Liver (tissue), 9 donors: ENCODE data around the gene REEP3. TPM values are rescaled to one million over a fixed set of nuclear protein-coding genes. Genes with fewer than 3 reads are reported as not detected.

ENCODE experiments used
- DNase-seq: peaks from one replicate; pipeline ENCODE4 v3.0.0-alpha.2; 2017; ENCODE audit warnings: low spot score
- H3K27ac ChIP-seq, 2 donors: one replicate each; pipeline ENCODE4 v1.7.0; 2013; ENCODE audit warnings: inconsistent platforms in 2 of 2, low read length in 2 of 2, control low read depth in 1 of 2, low read depth in 1 of 2, mild to moderate bottlenecking in 1 of 2
- H3K27me3 ChIP-seq, 4 donors: one replicate each; pipeline versions ENCODE4 v1.6.1 to v1.7.0; 2013; ENCODE audit warnings: low read length in 3 of 4, inconsistent platforms in 1 of 4, mild to moderate bottlenecking in 1 of 4, moderate library complexity in 1 of 4; ENCODE audit not compliant: control insufficient read depth in 4 of 4, insufficient read depth in 4 of 4
- H3K36me3 ChIP-seq, 4 donors: one replicate each; pipeline versions ENCODE4 v1.6.1 to v1.7.0; 2013; ENCODE audit warnings: low read length in 3 of 4, mild to moderate bottlenecking in 3 of 4, low read depth in 1 of 4, moderate library complexity in 1 of 4; ENCODE audit not compliant: control insufficient read depth in 4 of 4, insufficient read depth in 3 of 4
- H3K4me1 ChIP-seq, 4 donors: one replicate each; pipeline versions ENCODE4 v1.6.1 to v1.7.0; 2013; ENCODE audit warnings: low read length in 3 of 4, mild to moderate bottlenecking in 3 of 4, moderate library complexity in 1 of 4; ENCODE audit not compliant: control insufficient read depth in 4 of 4, insufficient read depth in 4 of 4
- H3K4me3 ChIP-seq, 3 donors: one replicate each; pipeline versions ENCODE4 v1.6.1 to v1.7.0; 2013; ENCODE audit warnings: low read length in 3 of 3, control low read depth in 1 of 3, low read depth in 1 of 3, mild to moderate bottlenecking in 1 of 3
- H3K9ac ChIP-seq, 2 donors: one replicate each; pipeline ENCODE4 v1.7.0; 2013; ENCODE audit warnings: low read length in 2 of 2, mild to moderate bottlenecking in 2 of 2, moderate library complexity in 2 of 2, control low read depth in 1 of 2, low read depth in 1 of 2
- H3K9me3 ChIP-seq, 4 donors: one replicate each; pipeline versions ENCODE4 v1.6.1 to v1.7.0; 2013; ENCODE audit warnings: low read length in 3 of 4; ENCODE audit not compliant: control insufficient read depth in 4 of 4
- ATF3 ChIP-seq: IDR thresholded peaks from 2 replicates; pipeline ENCODE4 v1.6.1; 2016; ENCODE audit warnings: antibody characterized with exemption
- CTCF ChIP-seq: fragments of 150-350 bp; IDR thresholded peaks from 2 replicates; pipeline ENCODE4 v1.5.1; 2017; ENCODE audit warnings: improper control_type of control experiment, low read depth, low read length; ENCODE audit not compliant: missing input control
- EGR1 ChIP-seq, 2 donors: IDR thresholded peaks; 2 replicates each; pipeline ENCODE4 v1.6.1; 2016 to 2018; ENCODE audit warnings: antibody characterized with exemption in 2 of 2, low read depth in 2 of 2
- FOXA1 ChIP-seq: IDR thresholded peaks from 2 replicates; pipeline ENCODE4 v1.6.1; 2016; ENCODE audit warnings: antibody characterized with exemption
- FOXA2 ChIP-seq: IDR thresholded peaks from 2 replicates; pipeline ENCODE4 v1.6.1; 2016; ENCODE audit warnings: antibody characterized with exemption
- GABPA ChIP-seq, 2 donors: IDR thresholded peaks in 1 of 2; conservative IDR thresholded peaks in 1 of 2; 2 replicates each; pipeline ENCODE4 v1.6.1; 2016; ENCODE audit warnings: antibody characterized with exemption in 2 of 2, mild to moderate bottlenecking in 1 of 2, moderate library complexity in 1 of 2
- HNF4A ChIP-seq, 2 donors: conservative IDR thresholded peaks; 2 replicates each; pipeline ENCODE4 v1.6.1; 2016; ENCODE audit warnings: antibody characterized with exemption in 2 of 2, mild to moderate bottlenecking in 2 of 2
- HNF4G ChIP-seq: IDR thresholded peaks from 2 replicates; pipeline ENCODE4 v1.6.1; 2016; ENCODE audit warnings: antibody characterized with exemption
- MAX ChIP-seq: IDR thresholded peaks from 2 replicates; pipeline ENCODE4 v1.6.1; 2016; ENCODE audit warnings: antibody characterized with exemption
- NR2F2 ChIP-seq: IDR thresholded peaks from 2 replicates; pipeline ENCODE4 v1.6.1; 2016; ENCODE audit warnings: antibody characterized with exemption
- RAD21 ChIP-seq, 2 donors: IDR thresholded peaks; 2 replicates each; pipeline ENCODE4 v1.6.1; 2016; ENCODE audit warnings: antibody characterized with exemption in 2 of 2, mild to moderate bottlenecking in 2 of 2
- REST ChIP-seq: IDR thresholded peaks from 2 replicates; pipeline ENCODE4 v1.6.1; 2016; ENCODE audit warnings: antibody characterized with exemption, mild to moderate bottlenecking
- RXRA ChIP-seq, 2 donors: IDR thresholded peaks; 2 replicates each; pipeline ENCODE4 v1.6.1; 2017 to 2018; ENCODE audit warnings: antibody characterized with exemption in 2 of 2, mild to moderate bottlenecking in 1 of 2
- TAF1 ChIP-seq: conservative IDR thresholded peaks from 2 replicates; pipeline ENCODE4 v1.6.1; 2016; ENCODE audit warnings: antibody characterized with exemption, mild to moderate bottlenecking
- YY1 ChIP-seq: IDR thresholded peaks from 2 replicates; pipeline ENCODE4 v1.6.1; 2016; ENCODE audit warnings: antibody characterized with exemption, mild to moderate bottlenecking
- ZBTB33 ChIP-seq: IDR thresholded peaks from 2 replicates; pipeline ENCODE4 v1.6.1; 2016; ENCODE audit warnings: antibody characterized with exemption
- WGBS: extraction: QIAGEN DNeasy Blood & Tissue Kit; methylation state at CpG from one replicate; pipeline ENCODE4 v1.1.7; 2013; 5-methylcytosine and 5-hydroxymethylcytosine counted together
- polyA plus RNA-seq, 2 donors: library from polyadenylated mRNA; stranded (reverse) in 1 of 2; unstranded in 1 of 2; fragments of 200-250 nt in 1 of 2; fragments of >200 nt in 1 of 2; fragmentation: Nextera tagmentation in 1 of 2; extraction: Ambion mirVana in 1 of 2; gene quantifications; one replicate each; pipeline versions ENCODE4 v1.2.1 to v1.2.3, GENCODE V29; 2013 to 2015
- total RNA-seq, 2 donors: library from RNA; depleted of rRNA; stranded (reverse); fragments of >200 nt; gene quantifications; one replicate each; pipeline ENCODE4 v1.2.3, GENCODE V29; 2014
- donor health status: healthy.
- donor health status: healthy.
- donor health status: healthy.
- donor health status: healthy.
- donor health status: healthy.

Gene REEP3
- total and polyA plus RNA-seq, 4 donors = 7.9 to 26.9 (median 18.2) TPM

- no peak for TF ChIP-seq ATF3
- TF ChIP-seq RAD21 (IDR thresholded peaks at IDR 0.05) = no peak
- TF ChIP-seq FOXA2 = no peak
- no peak for TF ChIP-seq HNF4A (conservative IDR thresholded peaks at IDR 0.05)
- TF ChIP-seq CTCF = no peak
- TF ChIP-seq MAX = no peak
- no peak for TF ChIP-seq FOXA1
- TF ChIP-seq RXRA (IDR thresholded peaks at IDR 0.05) = no peak
- TF ChIP-seq TAF1 = no peak
- TF ChIP-seq GABPA (IDR thresholded peaks at IDR 0.05 in 1 of 2, conservative IDR thresholded peaks at IDR 0.05 in 1 of 2) = no peak
- no peak for TF ChIP-seq HNF4G
- H3K9me3 ChIP-seq = no peaks in the 10 kb centered on the region
- H3K4me1 ChIP-seq = peaks cover 0 to 8% (median under 1%) of the 10 kb centered on the region in 4 donors
- DNase-seq = no peak
- no peak overlapping the region for H3K4me3 ChIP-seq
- H3K27me3 ChIP-seq = no peaks in the 10 kb centered on the region
- H3K9ac ChIP-seq = no peak overlapping the region
- 93% methylated on average over 1 of the region's 1 CpG for WGBS
- H3K36me3 ChIP-seq = no peaks in the 10 kb centered on the region
- no peak overlapping the region for H3K27ac ChIP-seq
These were observed 19.2 kb upstream of the REEP3 start for GRCh38 chr10:63501954-63502353.

GRCh38 chr10:63502832-63503231 is 18.4 kb upstream of the REEP3 start:
- Histone ChIP-seq H3K36me3 (no peaks in the 10 kb centered on the region), H3K27ac (no peak overlapping the region), H3K27me3 (no peaks in the 10 kb centered on the region), H3K9me3 (no peaks in the 10 kb centered on the region), H3K4me3 (no peak overlapping the region), H3K4me1 (peaks cover 0 to 7% (median under 1%) of the 10 kb centered on the region in 4 donors), H3K9ac (no peak overlapping the region)
- 99% methylated on average over 1 of the region's 1 CpG for WGBS
- DNase-seq = no peak
- TF ChIP-seq TAF1 = no peak
- TF ChIP-seq RXRA (IDR thresholded peaks at IDR 0.05) = no peak
- TF ChIP-seq EGR1 (IDR thresholded peaks at IDR 0.05; ENCODE audit: low read depth in 2 of 2) = no peak
- TF ChIP-seq MAX = no peak
- TF ChIP-seq ZBTB33 = no peak
- no peak for TF ChIP-seq CTCF
- no peak for TF ChIP-seq NR2F2
- no peak for TF ChIP-seq ATF3
- no peak for TF ChIP-seq FOXA1
- TF ChIP-seq HNF4G = no peak
- no peak for TF ChIP-seq FOXA2
- TF ChIP-seq REST = no peak
- no peak for TF ChIP-seq YY1
